A673 (cell line): ENCODE data around the gene DDX31. TPM values are rescaled to one million over a fixed set of nuclear protein-coding genes. Genes with fewer than 3 reads are reported as not detected.

Experiments
- BruUV-seq: library from RNA; stranded (reverse); fragments of 400-500 nt; replicated peaks from 2 replicates; lab custom pipeline; 2021; lab: Mats Ljungman, UMichigan
- CTCF ChIA-PET: fragments of 300-600 bp; sonication (Branson Sonifier 250); formaldehyde crosslinking; loops from one replicate; lab custom pipeline; 2022; ENCODE audit warnings: antibody characterized with exemption; lab: Charles Lee
- POLR2A ChIA-PET: fragments of 300-600 bp; sonication (Branson Sonifier 250); formaldehyde crosslinking; loops from one replicate; lab custom pipeline; 2022; ENCODE audit warnings: antibody characterized with exemption; ENCODE audit not compliant: low non-redundant PET; lab: Charles Lee
- DNase-seq: peaks from one replicate; pipeline ENCODE4 v3.0.0-alpha.2; 2015; ENCODE audit warnings: low spot score
- H3K27ac ChIP-seq: fragments of 200-600 bp; sonication (generic); 2 replicates; pipeline ENCODE4 v1.5.1; 2016; ENCODE audit warnings: mixed run types, low read depth, mild to moderate bottlenecking, mixed read lengths, antibody characterized with exemption, low read length; ENCODE audit not compliant: poor library complexity, severe bottlenecking
- H3K27me3 ChIP-seq: fragments of 200-600 bp; sonication (generic); replicated peaks from 2 replicates; pipeline ENCODE4 v1.6.1; 2017; ENCODE audit warnings: mixed run types, low read depth, mild to moderate bottlenecking, mixed read lengths, antibody characterized with exemption, low read length; ENCODE audit not compliant: insufficient read depth, poor library complexity
- H3K36me3 ChIP-seq: fragments of 200-600 bp; sonication (generic); 2 replicates; pipeline ENCODE4 v1.6.1; 2016; ENCODE audit warnings: mixed run types, mild to moderate bottlenecking, mixed read lengths, antibody characterized with exemption, low read length; ENCODE audit not compliant: insufficient read depth, poor library complexity, severe bottlenecking
- H3K4me1 ChIP-seq: fragments of 200-600 bp; sonication (generic); 2 replicates; pipeline ENCODE4 v1.6.1; 2017; ENCODE audit warnings: mixed run types, mild to moderate bottlenecking, mixed read lengths, antibody characterized with exemption, low read length; ENCODE audit not compliant: insufficient read depth, poor library complexity, severe bottlenecking
- H3K4me3 ChIP-seq: fragments of 200-600 bp; sonication (generic); 2 replicates; pipeline ENCODE4 v1.5.1; 2016; ENCODE audit warnings: low read depth, mixed run types, mild to moderate bottlenecking, mixed read lengths, low read length; ENCODE audit not compliant: poor library complexity, severe bottlenecking
- H3K9me3 ChIP-seq: fragments of 200-600 bp; sonication (generic); 2 replicates; pipeline ENCODE4 v1.6.1; 2016; ENCODE audit warnings: mixed run types, low read depth, mild to moderate bottlenecking, mixed read lengths, antibody characterized with exemption, low read length; ENCODE audit not compliant: poor library complexity, severe bottlenecking
- CTCF ChIP-seq: fragments of 300-800, 200-600 bp; sonication (generic); conservative IDR thresholded peaks from 2 replicates; pipeline ENCODE4 v1.5.1; 2017; ENCODE audit warnings: low read depth, mild to moderate bottlenecking, antibody characterized with exemption, low read length, moderate library complexity, mixed read lengths
- EZH2 ChIP-seq: fragments of 200-600 bp; sonication (generic); IDR thresholded peaks from 2 replicates; pipeline ENCODE4 v1.6.1; 2017; ENCODE audit warnings: borderline replicate concordance, low read depth, mild to moderate bottlenecking, mixed read lengths, antibody characterized with exemption, low read length; ENCODE audit not compliant: poor library complexity, severe bottlenecking
- intact Hi-C: fragments of 100-400 bp; cut with micrococcal nuclease; formaldehyde crosslinking; loops from one replicate; pipeline ENCODE4 v1.10.0; 2022; ENCODE audit not compliant: unreplicated experiment
- total RNA-seq: library from RNA; stranded (reverse); gene quantifications from 2 replicates; pipeline ENCODE4 v1.2.3, GENCODE V29; 2021

DDX31 gene
- total RNA-seq, 1 experiment from 2014 or later, result 34.2 TPM

GRCh38 chr9:132554755-132555154 lies 115.0 kb downstream of the DDX31 start:
- Histone ChIP-seq H3K27ac (no peak overlapping the region), H3K27me3 (peaks cover 50% of the 10 kb centered on the region), H3K4me1 (no peaks in the 10 kb centered on the region), H3K36me3 (no peaks in the 10 kb centered on the region), H3K4me3 (no peak overlapping the region), H3K9me3 (no peaks in the 10 kb centered on the region)
- no TSS peak for BruUV-seq
- intact Hi-C loops, result no loop called here
- POLR2A ChIA-PET, result no interaction called here
- TF ChIP-seq CTCF (no peak), EZH2 (no peak)
- CTCF ChIA-PET, result no interaction called here
- DNase-seq, result no peak

DNA sequence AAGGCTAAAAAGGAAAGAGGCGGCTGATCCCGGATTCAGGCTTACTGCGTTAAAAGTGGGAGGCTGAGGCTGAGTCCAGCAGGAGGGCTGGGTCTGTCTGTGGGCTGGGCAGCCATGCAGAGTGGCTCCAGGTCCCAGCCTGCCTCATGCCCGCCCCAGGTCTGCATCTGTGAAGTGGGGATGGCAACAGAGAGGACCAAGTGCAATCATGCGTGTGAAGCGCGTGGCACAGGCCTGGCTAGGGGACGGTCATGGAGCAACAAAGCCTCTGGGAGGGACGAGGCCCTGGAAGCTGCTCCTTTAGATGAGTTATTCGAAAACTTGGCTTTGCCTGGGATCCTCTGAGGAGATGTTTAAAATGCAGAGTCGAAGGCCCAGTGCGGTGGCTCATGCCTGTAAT lies 117.7 kb downstream of the DDX31 start:
- intact Hi-C loops, result no loop called here
- H3K27me3 ChIP-seq, result peaks cover 31% of the 10 kb centered on the region
- no peak for DNase-seq
- H3K4me3 ChIP-seq, result no peak overlapping the region
- BruUV-seq, result no TSS peak
- H3K4me1 ChIP-seq, result no peaks in the 10 kb centered on the region
- H3K9me3 ChIP-seq, result no peaks in the 10 kb centered on the region
- no peak overlapping the region for H3K27ac ChIP-seq
- no peaks in the 10 kb centered on the region for H3K36me3 ChIP-seq
- POLR2A ChIA-PET, result no interaction called here
- TF ChIP-seq CTCF (no peak), EZH2 (no peak)
- CTCF ChIA-PET, result no interaction called here

- H3K4me3 ChIP-seq, result no peak overlapping the region
- H3K36me3 ChIP-seq, result no peaks in the 10 kb centered on the region
- peaks cover 4% of the 10 kb centered on the region for H3K4me1 ChIP-seq
- intact Hi-C loops, result no loop called here
- TF ChIP-seq CTCF, result no peak
- no peak for TF ChIP-seq EZH2
- H3K27ac ChIP-seq, result no peak overlapping the region
- POLR2A ChIA-PET, result no interaction called here
- no peak for DNase-seq
- CTCF ChIA-PET, result interaction anchor here (0.6 kb wide), 1 partner anchor 389 kb away, joined by 7 read pairs; the partner anchor contains the start of gene NTNG2
- peaks cover 27% of the 10 kb centered on the region for H3K27me3 ChIP-seq
- no peaks in the 10 kb centered on the region for H3K9me3 ChIP-seq
- no TSS peak for BruUV-seq
These were observed 118.2 kb downstream of the DDX31 start for GRCh38 chr9:132551556-132551955.
